EL (cell line): ENCODE results near the gene BARHL2.

Experiments
- DNase-seq: peaks from one replicate; pipeline ENCODE4 v3.0.0-alpha.2; 2016

Gene BARHL2

GRCh38 chr1:90708826-90709225 is 8.3 kb downstream of the BARHL2 start:
- no peak for DNase-seq

- DNase-seq = no peak
These were observed 8.8 kb downstream of the BARHL2 start for GRCh38 chr1:90708236-90708786.

GRCh38 chr1:90707363-90707710 is 9.8 kb downstream of the BARHL2 start:
- no peak for DNase-seq

- DNase-seq = no peak
These were observed 10.4 kb downstream of the BARHL2 start for GRCh38 chr1:90706437-90707362.

GRCh38 chr1:90705956-90706355 is 11.1 kb downstream of the BARHL2 start:
- DNase-seq = no peak

- no peak for DNase-seq
These were observed 12.3 kb downstream of the BARHL2 start for GRCh38 chr1:90704817-90705216.

- DNase-seq = no peak
These were observed 22.3 kb downstream of the BARHL2 start for GRCh38 chr1:90694846-90695245.

- DNase-seq = no peak
These were observed 29.4 kb downstream of the BARHL2 start for GRCh38 chr1:90687747-90688146.

- DNase-seq = no peak
These were observed 41.8 kb downstream of the BARHL2 start for GRCh38 chr1:90675161-90675847.

GRCh38 chr1:90671741-90672140 is 45.4 kb downstream of the BARHL2 start:
- no peak for DNase-seq

GRCh38 chr1:90671251-90671650 is 45.9 kb downstream of the BARHL2 start:
- DNase-seq = no peak
